HG03354 (cell line): ENCODE results near the gene MBIP.

Experiments
- ATAC-seq: cut with Tn5 transposase; IDR thresholded peaks from one replicate; pipeline ENCODE4 v1.9.1; 2021; ENCODE audit warnings: mild to moderate bottlenecking; ENCODE audit not compliant: unreplicated experiment, poor library complexity, severe bottlenecking

Gene MBIP

GRCh38 chr14:36271939-36272907 lies 48.2 kb downstream of the MBIP start:
- peak; percentile 44 for ATAC-seq

GRCh38 chr14:36271222-36271621 lies 49.2 kb downstream of the MBIP start:
- no peak for ATAC-seq

- ATAC-seq, result no peak
Observed at GRCh38 chr14:36270191-36270590, 50.2 kb downstream of the MBIP start.

GRCh38 chr14:36268121-36268520 lies 52.3 kb downstream of the MBIP start:
- no peak for ATAC-seq

- ATAC-seq, result no peak
Observed at GRCh38 chr14:36264595-36264994, 55.8 kb downstream of the MBIP start.

GRCh38 chr14:36264107-36264506 lies 56.3 kb downstream of the MBIP start:
- ATAC-seq, result no peak

GRCh38 chr14:36260970-36261640 lies 59.3 kb downstream of the MBIP start:
- no peak for ATAC-seq

- ATAC-seq, result no peak
Observed at GRCh38 chr14:36258241-36258640, 62.2 kb downstream of the MBIP start.

GRCh38 chr14:36256126-36256801 lies 64.2 kb downstream of the MBIP start:
- no peak for ATAC-seq

GRCh38 chr14:36254020-36254624 lies 66.3 kb downstream of the MBIP start:
- no peak for ATAC-seq
